Measurements from ENCODE around the gene SPDL1. TPM values are rescaled to one million over a fixed set of nuclear protein-coding genes. Genes with fewer than 3 reads are reported as not detected.

Gene SPDL1
- total and polyA plus RNA-seq, 8 donors = 6.4 to 43.2 (median 33.3) TPM

DNA sequence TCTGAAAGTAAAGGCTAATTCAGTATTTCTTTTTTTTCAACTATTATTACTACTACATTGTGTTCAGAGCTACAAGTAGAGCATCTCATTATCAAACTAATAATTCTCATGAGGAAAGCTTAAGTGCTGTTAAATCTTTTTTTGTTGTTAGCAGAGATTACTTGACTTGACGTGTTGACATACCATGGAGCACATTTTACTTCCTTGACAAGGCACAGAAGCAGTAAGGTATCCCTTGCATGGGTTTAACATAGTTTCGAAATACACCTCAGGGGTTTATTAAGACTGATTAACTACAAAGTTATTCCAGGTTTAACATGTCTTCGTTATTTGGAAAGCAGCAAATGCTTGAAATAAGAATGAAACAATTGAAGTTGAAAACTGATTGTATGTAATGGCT lies 7.0 kb downstream of the SPDL1 start:
- H3K27ac ChIP-seq = no peak overlapping the region
- intact Hi-C loops (cut with DNase I) = no loop called here
- no peak for DNase-seq
- TF ChIP-seq, protein P1, sequence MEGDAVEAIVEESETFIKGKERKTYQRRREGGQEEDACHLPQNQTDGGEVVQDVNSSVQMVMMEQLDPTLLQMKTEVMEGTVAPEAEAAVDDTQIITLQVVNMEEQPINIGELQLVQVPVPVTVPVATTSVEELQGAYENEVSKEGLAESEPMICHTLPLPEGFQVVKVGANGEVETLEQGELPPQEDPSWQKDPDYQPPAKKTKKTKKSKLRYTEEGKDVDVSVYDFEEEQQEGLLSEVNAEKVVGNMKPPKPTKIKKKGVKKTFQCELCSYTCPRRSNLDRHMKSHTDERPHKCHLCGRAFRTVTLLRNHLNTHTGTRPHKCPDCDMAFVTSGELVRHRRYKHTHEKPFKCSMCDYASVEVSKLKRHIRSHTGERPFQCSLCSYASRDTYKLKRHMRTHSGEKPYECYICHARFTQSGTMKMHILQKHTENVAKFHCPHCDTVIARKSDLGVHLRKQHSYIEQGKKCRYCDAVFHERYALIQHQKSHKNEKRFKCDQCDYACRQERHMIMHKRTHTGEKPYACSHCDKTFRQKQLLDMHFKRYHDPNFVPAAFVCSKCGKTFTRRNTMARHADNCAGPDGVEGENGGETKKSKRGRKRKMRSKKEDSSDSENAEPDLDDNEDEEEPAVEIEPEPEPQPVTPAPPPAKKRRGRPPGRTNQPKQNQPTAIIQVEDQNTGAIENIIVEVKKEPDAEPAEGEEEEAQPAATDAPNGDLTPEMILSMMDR (IDR thresholded peaks at IDR 0.05) = no peak
- ATAC-seq = no peak
- no peaks in the 10 kb centered on the region for H3K27me3 ChIP-seq
- no peaks in the 10 kb centered on the region for H3K4me1 ChIP-seq
- H3K9me3 ChIP-seq = no peaks in the 10 kb centered on the region
- H3K36me3 ChIP-seq = peaks cover 0 to 68% of the 10 kb centered on the region in 2 donors
- no peak overlapping the region for H3K4me3 ChIP-seq

DNA sequence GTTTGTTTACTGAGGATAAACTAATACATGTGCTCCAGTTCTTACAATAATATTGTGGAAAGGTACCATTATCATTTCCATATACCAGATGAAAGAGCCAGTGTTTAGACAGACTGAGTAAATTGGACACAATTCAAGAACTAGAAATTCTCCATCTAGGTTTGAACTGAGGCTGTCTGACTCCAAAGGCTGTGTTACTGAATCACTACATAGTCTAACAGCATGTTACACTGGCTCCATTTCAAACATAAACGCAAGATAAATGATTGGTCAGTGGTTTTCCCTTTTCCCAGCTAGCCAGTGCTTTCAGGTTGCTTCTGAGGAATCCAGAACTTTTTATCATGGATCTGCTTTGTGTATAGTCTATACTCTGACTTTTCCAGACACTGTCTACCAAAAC lies 8.1 kb downstream of the SPDL1 start:
- intact Hi-C loops (cut with DNase I) = no loop called here
- Histone ChIP-seq H3K27ac (no peak overlapping the region), H3K9me3 (no peaks in the 10 kb centered on the region), H3K36me3 (peaks cover 0 to 79% of the 10 kb centered on the region in 2 donors), H3K27me3 (no peaks in the 10 kb centered on the region), H3K4me1 (no peaks in the 10 kb centered on the region), H3K4me3 (no peak overlapping the region)
- TF ChIP-seq, protein P1 (IDR thresholded peaks at IDR 0.05) = no peak
- DNase-seq = no peak
- ATAC-seq = no peak

DNA sequence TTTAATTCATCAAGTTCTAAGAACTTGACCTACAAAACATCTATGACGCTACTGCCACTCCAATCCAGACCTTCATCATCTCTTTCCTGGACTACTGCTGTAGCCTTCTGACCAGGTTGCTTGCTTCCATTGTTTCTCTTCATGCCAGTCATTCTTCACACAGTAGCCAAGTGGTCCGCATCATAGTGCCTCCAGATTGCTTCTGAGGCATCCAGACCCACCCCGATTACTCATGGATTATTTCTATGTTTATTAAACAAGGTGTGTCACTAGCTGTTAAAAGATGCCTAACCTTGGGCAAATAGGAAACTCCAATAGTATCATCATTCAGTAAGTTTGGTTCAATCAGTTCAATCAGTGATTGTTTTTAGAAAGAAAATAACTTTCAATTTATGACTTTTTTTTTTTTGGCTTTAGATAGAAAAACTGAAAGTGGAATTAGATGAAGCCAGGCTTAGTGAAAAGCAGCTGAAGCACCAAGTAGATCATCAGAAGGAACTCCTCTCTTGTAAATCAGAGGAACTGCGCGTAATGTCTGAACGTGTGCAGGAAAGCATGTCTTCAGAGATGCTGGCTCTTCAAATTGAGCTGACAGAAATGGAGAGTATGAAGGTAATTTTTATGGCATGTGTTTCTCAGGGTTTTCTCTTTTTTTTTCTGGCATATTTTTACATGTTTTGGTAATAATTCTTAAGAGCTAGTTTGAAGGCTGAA lies 9.5 kb downstream of the SPDL1 start:
- ATAC-seq = no peak
- H3K27ac ChIP-seq = no peak overlapping the region
- no peaks in the 10 kb centered on the region for H3K9me3 ChIP-seq
- H3K4me3 ChIP-seq = no peak overlapping the region
- H3K4me1 ChIP-seq = no peaks in the 10 kb centered on the region
- H3K27me3 ChIP-seq = no peaks in the 10 kb centered on the region
- peaks cover 0 to 84% of the 10 kb centered on the region in 2 donors for H3K36me3 ChIP-seq
- no peak for DNase-seq
- intact Hi-C loops (cut with DNase I) = no loop called here
- TF ChIP-seq, protein P1 (IDR thresholded peaks at IDR 0.05) = no peak

- Histone ChIP-seq H3K27ac (no peak overlapping the region), H3K36me3 (peaks cover 0 to 83% of the 10 kb centered on the region in 2 donors), H3K9me3 (no peaks in the 10 kb centered on the region), H3K4me1 (no peaks in the 10 kb centered on the region), H3K27me3 (no peaks in the 10 kb centered on the region), H3K4me3 (no peak overlapping the region)
- no peak for ATAC-seq
- no peak for DNase-seq
- TF ChIP-seq, protein P1 (IDR thresholded peaks at IDR 0.05) = no peak
- intact Hi-C loops (cut with DNase I) = no loop called here
These were observed 11.7 kb downstream of the SPDL1 start for GRCh38 chr5:169595172-169595820.

- DNase-seq = no peak
- H3K4me3 ChIP-seq = no peak overlapping the region
- H3K27me3 ChIP-seq = no peaks in the 10 kb centered on the region
- TF ChIP-seq, protein P1 (IDR thresholded peaks at IDR 0.05) = no peak
- no peak overlapping the region for H3K27ac ChIP-seq
- peaks cover 0 to 76% of the 10 kb centered on the region in 2 donors for H3K36me3 ChIP-seq
- no peaks in the 10 kb centered on the region for H3K9me3 ChIP-seq
- no peaks in the 10 kb centered on the region for H3K4me1 ChIP-seq
- intact Hi-C loops (cut with DNase I) = no loop called here
- no peak for ATAC-seq
These were observed 15.9 kb downstream of the SPDL1 start for GRCh38 chr5:169599451-169599850.

All from left lung (tissue), 10 donors.